Adrenal gland (tissue), 12 donors: ENCODE results near the gene PTPRE. TPM values are rescaled to one million over a fixed set of nuclear protein-coding genes. Genes with fewer than 3 reads are reported as not detected.

Source experiments
- DNase-seq, 7 donors: peaks; one replicate each; pipeline ENCODE4 v3.0.0-alpha.2; 2019 to 2020
- H3K27ac ChIP-seq, 5 donors: fragments of 200-600 bp; sonication (generic) in 4 of 5; 1 replicate in 3 of 5; 2 replicates in 2 of 5; pipeline versions ENCODE4 v1.5.1 to v1.8.0; 2016 to 2020; ENCODE audit warnings: mild to moderate bottlenecking in 1 of 5
- H3K27me3 ChIP-seq: fragments of 200-600 bp; 2 replicates; pipeline ENCODE4 v1.8.0; 2021
- H3K36me3 ChIP-seq, 2 donors: fragments of 200-600 bp; replicated peaks in 1 of 2; 1 replicate in 1 of 2; 2 replicates in 1 of 2; pipeline versions ENCODE4 v1.5.1 to v1.8.0; 2018 to 2022
- H3K4me1 ChIP-seq, 2 donors: fragments of 200-600 bp; replicated peaks in 1 of 2; 1 replicate in 1 of 2; 2 replicates in 1 of 2; pipeline versions ENCODE4 v1.5.1 to v1.8.0; 2018 to 2021
- H3K4me3 ChIP-seq, 4 donors: fragments of 200-600 bp; sonication (generic) in 3 of 4; one replicate each; pipeline ENCODE4 v1.5.1; 2016 to 2018
- H3K9me3 ChIP-seq, 3 donors: fragments of 200-600 bp; sonication (generic) in 1 of 3; replicated peaks in 1 of 3; 1 replicate in 2 of 3; 2 replicates in 1 of 3; pipeline versions ENCODE4 v1.5.1 to v1.8.0; 2016 to 2021
- POLR2A ChIP-seq, 2 donors: fragments of 450-650 bp; IDR thresholded peaks; one replicate each; pipeline ENCODE4 v1.6.1; 2017; ENCODE audit warnings: antibody characterized with exemption in 2 of 2, mild to moderate bottlenecking in 2 of 2, moderate library complexity in 1 of 2
- WGBS, 4 donors: extraction: QIAGEN DNeasy Blood & Tissue Kit in 2 of 4; methylation state at CpG; one replicate each; pipeline versions ENCODE4 v1.1.5 to v1.1.7; 2013 to 2017; 5-methylcytosine and 5-hydroxymethylcytosine counted together
- intact Hi-C, 2 donors: fragments of 100-400 bp; cut with DNase I; formaldehyde crosslinking; loops; one replicate each; pipeline versions ENCODE4 v1.14.1 to v1.15.0; 2022 to 2023
- polyA plus RNA-seq, 3 donors: library from polyadenylated mRNA; stranded (reverse); fragments of 200-250 nt in 2 of 3; fragments of 350-450 nt in 1 of 3; fragmentation: Illumina TruSeq in 1 of 3; extraction: RNeasy Lipid Tissue Mini Kit (QIAGEN cat#74804) in 1 of 3; gene quantifications; one replicate each; pipeline ENCODE4 v1.2.3, GENCODE V29; 2013 to 2014
- total RNA-seq, 9 donors: library from RNA; depleted of rRNA in 4 of 9; stranded (reverse); fragments of >200 nt in 4 of 9; fragments of 120-200 nt in 1 of 9; fragmentation: NEBNext Ultra II Directional in 1 of 9; extraction: Animal tissue kit (Norgen Biotek cat#: 25700) in 1 of 9; gene quantifications; one replicate each; pipeline versions ENCODE4 v1.1.0 to v1.2.4, GENCODE V29; 2013 to 2023
- TF ChIP-seq, protein P1 (sequence below), 6 experiments: fragments of 450-650 bp in 4 of 6; fragments of 200-600 bp in 2 of 6; sonication (generic) in 1 of 6; IDR thresholded peaks; 1 replicate in 5 of 6; 2 replicates in 1 of 6; pipeline versions ENCODE4 v1.5.1 to v1.8.0; 2016 to 2021; ENCODE audit warnings: antibody characterized with exemption in 6 of 6, mild to moderate bottlenecking in 2 of 6, moderate library complexity in 1 of 6
- donor health status: healthy with polysubstance abuse.
- donor health status: Bipolar disorder and iron deficiency.
- donor health status: DM: yes; HTN: yes; CAD: no.
- donor health status: DM: no; HTN: no; CAD: no.
- donor health status: DM: no; HTN: no; CAD: no.
- donor health status: DM: yes; HTN: yes; CAD: no.

The PTPRE gene
- total and polyA plus RNA-seq, 12 donors: 7.6 to 52.8 (median 41.0) TPM

DNA sequence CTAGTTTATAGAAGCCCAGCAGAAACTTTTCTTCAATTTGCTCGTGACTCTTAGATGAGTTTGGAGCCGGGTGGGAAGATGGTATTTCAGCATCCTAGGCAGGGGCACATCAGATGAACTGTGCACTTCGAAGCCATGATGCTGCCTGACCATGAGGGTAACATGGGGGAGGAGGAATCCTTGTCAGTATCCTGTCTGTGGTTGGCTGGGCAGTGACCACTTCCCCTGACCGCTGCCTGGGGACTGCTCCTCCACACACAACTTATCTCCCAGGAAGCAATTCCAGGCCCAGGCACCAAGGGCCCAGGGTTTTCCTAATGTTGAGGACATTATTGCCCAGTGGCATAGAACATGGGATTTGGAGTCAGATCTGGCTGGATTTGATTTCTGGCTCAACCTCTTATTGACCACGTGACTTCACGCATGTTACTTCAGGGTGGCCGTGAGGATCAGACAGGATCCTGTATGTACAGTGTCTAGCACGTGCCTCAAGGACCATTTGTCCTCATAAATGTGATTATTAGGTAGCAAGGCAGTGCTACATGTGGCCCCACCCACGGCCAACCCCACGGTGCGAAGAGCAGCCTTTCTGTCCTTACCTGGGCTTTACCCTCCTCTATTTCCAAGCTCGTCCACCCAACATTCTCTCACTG lies 65.2 kb downstream of the PTPRE start:
- peaks cover 16 to 35% of the 10 kb centered on the region in 2 donors for H3K4me1 ChIP-seq
- no peaks in the 10 kb centered on the region for H3K36me3 ChIP-seq
- DNase-seq: peak in 2 of 7 donors; percentile 15 to 34
- WGBS, 4 donors: 87 to 93% (median 91%) methylated on average over 10 to 12 of the region's 12 CpGs
- H3K9me3 ChIP-seq: no peaks in the 10 kb centered on the region
- H3K27me3 ChIP-seq: no peaks in the 10 kb centered on the region
- no peak overlapping the region for H3K27ac ChIP-seq
- no peak for TF ChIP-seq POLR2A (IDR thresholded peaks at IDR 0.05)
- TF ChIP-seq, protein P1, sequence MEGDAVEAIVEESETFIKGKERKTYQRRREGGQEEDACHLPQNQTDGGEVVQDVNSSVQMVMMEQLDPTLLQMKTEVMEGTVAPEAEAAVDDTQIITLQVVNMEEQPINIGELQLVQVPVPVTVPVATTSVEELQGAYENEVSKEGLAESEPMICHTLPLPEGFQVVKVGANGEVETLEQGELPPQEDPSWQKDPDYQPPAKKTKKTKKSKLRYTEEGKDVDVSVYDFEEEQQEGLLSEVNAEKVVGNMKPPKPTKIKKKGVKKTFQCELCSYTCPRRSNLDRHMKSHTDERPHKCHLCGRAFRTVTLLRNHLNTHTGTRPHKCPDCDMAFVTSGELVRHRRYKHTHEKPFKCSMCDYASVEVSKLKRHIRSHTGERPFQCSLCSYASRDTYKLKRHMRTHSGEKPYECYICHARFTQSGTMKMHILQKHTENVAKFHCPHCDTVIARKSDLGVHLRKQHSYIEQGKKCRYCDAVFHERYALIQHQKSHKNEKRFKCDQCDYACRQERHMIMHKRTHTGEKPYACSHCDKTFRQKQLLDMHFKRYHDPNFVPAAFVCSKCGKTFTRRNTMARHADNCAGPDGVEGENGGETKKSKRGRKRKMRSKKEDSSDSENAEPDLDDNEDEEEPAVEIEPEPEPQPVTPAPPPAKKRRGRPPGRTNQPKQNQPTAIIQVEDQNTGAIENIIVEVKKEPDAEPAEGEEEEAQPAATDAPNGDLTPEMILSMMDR (IDR thresholded peaks at IDR 0.05): no peak
- H3K4me3 ChIP-seq: no peak overlapping the region
- intact Hi-C loops: loop anchor here in 1 of 2 donors (10.0 kb wide), 1 partner anchor 57 kb away; no protein-coding TSS in a partner anchor

DNA sequence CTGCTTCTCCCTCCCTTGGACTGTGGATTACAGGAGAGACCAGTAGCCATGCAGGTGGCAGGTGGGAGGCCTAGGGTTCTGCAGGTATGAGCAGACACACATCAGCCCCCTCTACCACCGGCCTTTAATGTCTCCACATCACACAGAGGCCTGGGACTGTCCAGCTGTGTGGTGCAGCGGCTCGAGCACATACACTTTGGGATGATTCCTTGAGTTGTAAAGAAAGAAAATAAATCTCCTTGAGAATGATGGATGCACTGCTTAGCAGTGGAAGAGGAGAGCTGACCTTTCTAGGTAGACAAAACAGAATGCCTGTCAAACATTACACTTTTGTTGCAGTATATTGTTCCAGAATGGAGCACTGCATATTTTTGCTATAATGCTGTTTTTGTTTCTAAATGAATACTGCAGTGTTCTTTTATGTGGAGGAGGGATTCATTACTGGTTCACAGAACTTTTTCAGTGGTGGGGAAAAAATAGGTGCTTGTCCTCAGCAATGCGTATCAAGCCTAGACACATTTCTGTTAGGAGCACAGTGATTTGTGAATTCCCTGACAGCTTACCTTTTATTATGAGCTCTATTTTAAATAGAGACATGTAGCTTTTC lies 66.0 kb downstream of the PTPRE start:
- Histone ChIP-seq H3K27me3 (no peaks in the 10 kb centered on the region), H3K9me3 (no peaks in the 10 kb centered on the region), H3K27ac (no peak overlapping the region), H3K4me3 (no peak overlapping the region), H3K36me3 (no peaks in the 10 kb centered on the region), H3K4me1 (peaks cover 22 to 42% of the 10 kb centered on the region in 2 donors)
- DNase-seq: peak in 2 of 7 donors; percentile 20 to 42
- intact Hi-C loops: loop anchor here in 1 of 2 donors (10.0 kb wide), 1 partner anchor 58 kb away; no protein-coding TSS in a partner anchor
- TF ChIP-seq, protein P1 (IDR thresholded peaks at IDR 0.05): no peak
- TF ChIP-seq POLR2A (IDR thresholded peaks at IDR 0.05): no peak
- 86 to 90% (median 89%) methylated on average over 4 of the region's 4 CpGs for WGBS, 4 donors

DNA sequence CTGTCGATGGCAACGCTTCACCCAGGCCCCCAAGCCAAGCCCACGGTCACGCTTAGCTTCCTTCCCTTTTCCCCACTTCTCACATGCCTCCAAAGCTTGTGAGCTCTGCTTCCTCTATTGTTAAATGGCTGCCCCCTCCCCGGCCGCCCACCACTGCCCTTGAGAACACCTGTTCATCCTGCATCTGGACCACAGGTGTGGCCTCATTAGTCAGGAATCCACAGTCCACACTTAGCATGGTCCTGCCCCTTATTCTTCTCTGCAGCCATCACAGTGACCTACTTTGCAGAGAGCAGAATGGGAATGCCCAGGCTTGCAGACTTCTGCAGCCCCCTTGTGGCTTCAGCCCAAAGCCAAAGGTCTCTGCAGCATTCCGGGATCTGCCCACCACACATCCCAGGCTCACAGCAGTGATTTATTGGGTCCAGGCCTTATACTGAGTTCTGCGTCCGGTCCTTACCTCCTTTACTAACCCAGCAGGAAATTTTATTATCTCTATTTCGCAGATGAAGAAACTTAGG lies 66.9 kb downstream of the PTPRE start:
- Histone ChIP-seq H3K4me1 (peaks cover 28 to 45% of the 10 kb centered on the region in 2 donors), H3K36me3 (no peaks in the 10 kb centered on the region), H3K27ac (peak overlapping the region in 1 of 5 donors; percentile 5), H3K27me3 (no peaks in the 10 kb centered on the region), H3K4me3 (no peak overlapping the region), H3K9me3 (no peaks in the 10 kb centered on the region)
- no peak for TF ChIP-seq POLR2A (IDR thresholded peaks at IDR 0.05)
- TF ChIP-seq, protein P1 (IDR thresholded peaks at IDR 0.05): peak in 1 of 6 experiments; percentile 7
- DNase-seq: peak in 2 of 7 donors; percentile 23 to 52
- intact Hi-C loops: loop anchor here in 1 of 2 donors (10.0 kb wide), 1 partner anchor 59 kb away; no protein-coding TSS in a partner anchor
- 46 to 66% (median 60%) methylated on average over 10 of the region's 10 CpGs for WGBS, 4 donors

DNA sequence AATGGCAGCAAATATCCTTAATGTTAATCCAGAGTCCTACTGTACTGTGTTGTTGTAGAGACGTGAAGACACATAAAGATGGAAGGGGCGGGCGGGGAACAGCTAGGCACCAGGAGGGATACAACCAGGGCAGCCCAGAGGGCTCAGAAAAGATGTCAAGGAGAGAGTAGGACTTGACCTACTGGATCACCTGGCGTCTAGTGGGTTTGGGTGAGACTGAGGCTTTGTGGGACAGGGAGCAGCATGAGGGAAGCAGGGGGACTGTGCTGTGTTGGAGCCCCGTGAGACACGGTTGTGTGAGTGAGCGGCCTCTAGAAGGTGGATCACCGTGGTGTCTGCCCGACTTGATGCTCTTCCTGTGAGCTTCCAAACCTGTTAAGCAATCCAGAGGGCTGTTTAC lies 68.0 kb downstream of the PTPRE start:
- Histone ChIP-seq H3K9me3 (no peaks in the 10 kb centered on the region), H3K27me3 (no peaks in the 10 kb centered on the region), H3K27ac (no peak overlapping the region), H3K36me3 (no peaks in the 10 kb centered on the region), H3K4me3 (no peak overlapping the region), H3K4me1 (peaks cover 28 to 52% of the 10 kb centered on the region in 2 donors)
- WGBS, 4 donors: 91 to 97% (median 91%) methylated on average over 9 of the region's 9 CpGs
- intact Hi-C loops: loop anchor here in 1 of 2 donors (10.0 kb wide), 1 partner anchor 60 kb away; no protein-coding TSS in a partner anchor
- TF ChIP-seq, protein P1 (IDR thresholded peaks at IDR 0.05): no peak
- TF ChIP-seq POLR2A (IDR thresholded peaks at IDR 0.05): no peak
- peak in 2 of 7 donors; percentile 18 to 43 for DNase-seq
